Esophagus muscularis mucosa (tissue), 4 donors: ENCODE data around the gene NPB. TPM values are rescaled to one million over a fixed set of nuclear protein-coding genes. Genes with fewer than 3 reads are reported as not detected.
A peak's percentile ranks its signal among the peaks of the same experiment; 100 is the strongest.
"Not testable (repeated sequence)": the region's sequence is repeated elsewhere in the genome, so short reads cannot be mapped to it uniquely, and the experiment has no call there.

Experiments
- DNase-seq: peaks from one replicate; pipeline ENCODE4 v3.0.0-alpha.2; 2017; ENCODE audit errors: extremely low spot score
- H3K27ac ChIP-seq, 4 donors: fragments of 200-600 bp; sonication (generic); replicated peaks in 1 of 4; 1 replicate in 3 of 4; 2 replicates in 1 of 4; pipeline ENCODE4 v1.5.1; 2016 to 2019; ENCODE audit warnings: mild to moderate bottlenecking in 1 of 4
- H3K27me3 ChIP-seq, 4 donors: fragments of 200-600 bp; sonication (generic); one replicate each; pipeline versions ENCODE4 v1.5.1 to v1.6.0; 2016 to 2019
- H3K36me3 ChIP-seq, 4 donors: fragments of 200-600 bp; sonication (generic); one replicate each; pipeline ENCODE4 v1.5.1; 2016 to 2019
- H3K4me1 ChIP-seq, 4 donors: fragments of 200-600 bp; sonication (generic); one replicate each; pipeline ENCODE4 v1.5.1; 2016 to 2019
- H3K4me3 ChIP-seq, 4 donors: fragments of 200-600 bp; sonication (generic); 1 replicate in 2 of 4; 2 replicates in 2 of 4; pipeline ENCODE4 v1.5.1; 2016 to 2019; ENCODE audit warnings: mild to moderate bottlenecking in 4 of 4, moderate library complexity in 1 of 4
- H3K9me3 ChIP-seq, 4 donors: fragments of 200-600 bp; sonication (generic); 1 replicate in 3 of 4; 2 replicates in 1 of 4; pipeline ENCODE4 v1.5.1; 2016 to 2019
- EP300 ChIP-seq: sonication (generic); formaldehyde crosslinking; IDR thresholded peaks from one replicate; pipeline ENCODE4 v1.6.1; 2017; ENCODE audit warnings: antibody characterized with exemption
- POLR2A ChIP-seq: fragments of 450-650 bp; IDR thresholded peaks from one replicate; pipeline ENCODE4 v1.6.1; 2017; ENCODE audit warnings: antibody characterized with exemption, moderate library complexity, mild to moderate bottlenecking, low read depth
- POLR2AphosphoS5 ChIP-seq, 2 donors: sonication (generic); formaldehyde crosslinking; IDR thresholded peaks; one replicate each; pipeline ENCODE4 v1.6.1; 2017; ENCODE audit warnings: antibody characterized with exemption in 2 of 2
- WGBS: methylation state at CpG from one replicate; pipeline ENCODE4 v1.1.5; 2018; 5-methylcytosine and 5-hydroxymethylcytosine counted together
- intact Hi-C: fragments of 100-400 bp; cut with DNase I; formaldehyde crosslinking; loops from one replicate; pipeline ENCODE4 v1.15.1; 2023
- total RNA-seq, 4 donors: library from RNA; depleted of rRNA; stranded (reverse); fragments of >200 nt; gene quantifications; one replicate each; pipeline versions ENCODE4 v1.1.0 to v1.2.1, GENCODE V29; 2016
- TF ChIP-seq, protein P1 (sequence below), 3 experiments: fragments of 200-600 bp in 2 of 3; fragments of 450-650 bp in 1 of 3; sonication (generic) in 2 of 3; IDR thresholded peaks; one replicate each; pipeline ENCODE4 v1.5.1; 2017 to 2019; ENCODE audit warnings: antibody characterized with exemption in 3 of 3, mild to moderate bottlenecking in 2 of 3, moderate library complexity in 1 of 3

NPB gene
- total RNA-seq, 4 donors from 2014 or later, result 0.78 to 1.8 TPM; not detected in 2

DNA sequence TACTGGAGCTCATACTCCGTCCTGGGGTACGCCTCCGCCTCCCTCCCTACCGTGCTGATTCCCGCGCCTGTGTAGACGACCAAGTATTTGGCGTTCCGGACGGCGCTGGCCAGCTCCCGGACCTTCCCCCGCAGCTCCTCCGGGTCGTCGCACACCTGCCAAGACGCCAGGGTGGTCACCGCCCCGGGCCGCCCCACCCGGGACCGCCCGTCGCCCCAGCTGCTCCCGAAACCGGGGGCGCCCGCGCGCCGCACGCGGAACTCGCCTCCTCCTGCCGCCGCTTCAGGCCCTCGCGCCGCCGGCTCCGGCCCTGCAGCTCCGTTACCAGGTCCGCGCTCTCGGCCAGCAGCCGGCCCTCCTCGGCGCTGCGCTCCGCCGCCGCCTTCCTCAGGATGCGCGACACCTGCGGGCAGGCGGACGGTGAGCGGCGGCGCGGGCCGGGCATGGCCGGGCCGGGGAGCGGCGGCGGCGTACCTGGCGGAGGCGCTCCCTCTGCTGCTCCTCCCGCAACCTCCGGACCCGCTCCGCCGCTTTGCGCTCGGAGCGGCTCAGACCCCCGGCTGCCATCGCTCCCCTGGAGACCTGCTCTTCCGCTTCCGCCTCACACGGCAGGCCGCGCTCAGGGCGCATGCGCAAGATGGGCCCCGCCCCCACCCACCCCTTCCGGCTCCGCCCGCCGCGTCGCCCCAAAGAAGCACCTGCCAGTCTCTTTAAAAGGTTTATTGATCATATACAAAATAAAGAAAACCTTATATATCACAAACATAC is 15.7 kb downstream of the NPB start, which contains the start of gene SIRT7:
Gene SIRT7, minus strand, starts transcription at position 612 of the 768 bp plus-strand sequence. Its CDS starts 45 bp downstream, at position 567.
- 1% methylated on average over 41 of the region's 94 CpGs for WGBS
- DNase-seq, result peak; percentile 96
- peak within 1 kb of the TSS; percentile 69 to 87 (median 84) for H3K27ac ChIP-seq
- no peaks in the 10 kb centered on the region for H3K9me3 ChIP-seq
- H3K27me3 ChIP-seq, result no peaks in the 10 kb centered on the region
- TF ChIP-seq POLR2AphosphoS5 (IDR thresholded peaks at IDR 0.05) (peak; percentile 78 to 84), EP300 (no peak), POLR2A (no peak)
- TF ChIP-seq, protein P1, sequence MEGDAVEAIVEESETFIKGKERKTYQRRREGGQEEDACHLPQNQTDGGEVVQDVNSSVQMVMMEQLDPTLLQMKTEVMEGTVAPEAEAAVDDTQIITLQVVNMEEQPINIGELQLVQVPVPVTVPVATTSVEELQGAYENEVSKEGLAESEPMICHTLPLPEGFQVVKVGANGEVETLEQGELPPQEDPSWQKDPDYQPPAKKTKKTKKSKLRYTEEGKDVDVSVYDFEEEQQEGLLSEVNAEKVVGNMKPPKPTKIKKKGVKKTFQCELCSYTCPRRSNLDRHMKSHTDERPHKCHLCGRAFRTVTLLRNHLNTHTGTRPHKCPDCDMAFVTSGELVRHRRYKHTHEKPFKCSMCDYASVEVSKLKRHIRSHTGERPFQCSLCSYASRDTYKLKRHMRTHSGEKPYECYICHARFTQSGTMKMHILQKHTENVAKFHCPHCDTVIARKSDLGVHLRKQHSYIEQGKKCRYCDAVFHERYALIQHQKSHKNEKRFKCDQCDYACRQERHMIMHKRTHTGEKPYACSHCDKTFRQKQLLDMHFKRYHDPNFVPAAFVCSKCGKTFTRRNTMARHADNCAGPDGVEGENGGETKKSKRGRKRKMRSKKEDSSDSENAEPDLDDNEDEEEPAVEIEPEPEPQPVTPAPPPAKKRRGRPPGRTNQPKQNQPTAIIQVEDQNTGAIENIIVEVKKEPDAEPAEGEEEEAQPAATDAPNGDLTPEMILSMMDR (IDR thresholded peaks at IDR 0.05), result no peak
- H3K4me1 ChIP-seq, result peaks cover 19 to 71% (median 56%) of the 10 kb centered on the region in 4 donors
- H3K4me3 ChIP-seq, result peak within 1 kb of the TSS; percentile 82 to 100 (median 91)
- H3K36me3 ChIP-seq, result peaks cover 21 to 72% (median 64%) of the 10 kb centered on the region in 4 donors
- intact Hi-C loops, result loop anchor here (5.0 kb wide), 1 partner anchor 55 kb away; the partner anchor contains the start of gene P4HB

DNA sequence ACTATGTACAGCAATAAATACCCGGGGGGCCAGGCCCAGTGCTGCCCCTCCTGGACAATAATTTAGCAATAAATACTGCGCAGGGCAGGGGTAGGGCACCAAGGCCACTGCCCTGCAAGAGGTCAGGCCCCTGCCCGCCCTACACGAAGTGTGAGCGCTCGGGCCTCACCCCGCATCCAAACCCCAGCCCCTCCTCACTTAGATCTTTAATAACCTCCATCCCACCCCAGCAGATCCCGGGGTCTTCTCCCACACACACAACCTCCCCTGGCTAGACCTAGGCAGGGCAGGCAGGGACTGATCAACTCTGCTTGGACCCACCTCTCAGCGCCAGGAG is 16.3 kb downstream of the NPB start:
- not testable (repeated sequence) for H3K27me3 ChIP-seq, H3K9me3 ChIP-seq, DNase-seq
- peak overlapping the region; percentile 82 to 100 (median 91) for H3K4me3 ChIP-seq
- H3K4me1 ChIP-seq, result peaks cover 24 to 76% (median 61%) of the 10 kb centered on the region in 4 donors
- peaks cover 20 to 69% (median 60%) of the 10 kb centered on the region in 4 donors for H3K36me3 ChIP-seq
- H3K27ac ChIP-seq, result peak overlapping the region; percentile 69 to 87 (median 84)
- 36% methylated on average over 9 of the region's 9 CpGs for WGBS
- intact Hi-C loops, result loop anchor here (5.0 kb wide), 1 partner anchor 56 kb away; the partner anchor contains the start of gene P4HB

DNA sequence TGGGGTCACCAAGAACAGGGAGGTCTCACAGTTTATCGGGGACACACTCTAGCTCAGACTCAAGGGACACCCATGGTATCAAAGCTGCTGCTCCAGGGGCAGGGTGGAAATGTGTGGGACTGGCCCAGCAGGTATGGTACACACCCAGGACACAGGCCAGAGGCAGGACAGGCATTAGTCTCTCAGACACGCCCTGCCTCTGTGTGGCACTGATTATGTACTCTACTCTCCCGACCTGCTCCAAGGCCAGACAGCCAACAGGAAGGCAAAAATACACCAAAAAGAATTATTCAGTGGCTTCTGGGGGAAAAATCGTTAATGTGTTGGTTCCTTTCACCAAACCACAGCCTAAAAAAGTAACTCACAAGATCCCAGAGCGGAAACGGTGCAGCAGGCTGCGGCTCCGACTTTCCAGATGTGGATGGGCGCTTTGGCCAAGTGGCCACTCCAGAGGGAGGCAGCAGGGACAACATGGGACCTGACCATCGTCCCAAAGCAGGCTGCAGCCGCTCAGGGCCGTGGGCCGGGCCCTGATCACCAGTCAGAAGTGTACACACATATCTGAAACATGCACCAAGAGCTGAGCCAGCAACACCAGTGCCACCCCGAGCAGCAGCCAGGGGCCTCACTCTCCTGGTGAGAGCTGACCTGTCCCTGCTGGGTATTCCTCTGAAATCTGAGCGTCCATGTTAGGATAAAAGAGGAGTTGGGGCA is 17.0 kb downstream of the NPB start:
- no peak for DNase-seq
- Histone ChIP-seq H3K4me1 (peaks cover 31 to 83% (median 68%) of the 10 kb centered on the region in 4 donors), H3K9me3 (no peaks in the 10 kb centered on the region), H3K36me3 (peaks cover 13 to 62% (median 53%) of the 10 kb centered on the region in 4 donors), H3K4me3 (no peak overlapping the region), H3K27ac (peak overlapping the region in 3 of 4 donors; percentile 82 to 87 (median 86)), H3K27me3 (no peaks in the 10 kb centered on the region)
- intact Hi-C loops, result loop anchor here (5.0 kb wide), 1 partner anchor 57 kb away; the partner anchor contains the start of gene P4HB
- TF ChIP-seq, protein P1 (IDR thresholded peaks at IDR 0.05), result no peak
- TF ChIP-seq POLR2A (no peak), POLR2AphosphoS5 (IDR thresholded peaks at IDR 0.05) (no peak), EP300 (no peak)
- WGBS, result 88% methylated on average over 13 of the region's 15 CpGs

DNA sequence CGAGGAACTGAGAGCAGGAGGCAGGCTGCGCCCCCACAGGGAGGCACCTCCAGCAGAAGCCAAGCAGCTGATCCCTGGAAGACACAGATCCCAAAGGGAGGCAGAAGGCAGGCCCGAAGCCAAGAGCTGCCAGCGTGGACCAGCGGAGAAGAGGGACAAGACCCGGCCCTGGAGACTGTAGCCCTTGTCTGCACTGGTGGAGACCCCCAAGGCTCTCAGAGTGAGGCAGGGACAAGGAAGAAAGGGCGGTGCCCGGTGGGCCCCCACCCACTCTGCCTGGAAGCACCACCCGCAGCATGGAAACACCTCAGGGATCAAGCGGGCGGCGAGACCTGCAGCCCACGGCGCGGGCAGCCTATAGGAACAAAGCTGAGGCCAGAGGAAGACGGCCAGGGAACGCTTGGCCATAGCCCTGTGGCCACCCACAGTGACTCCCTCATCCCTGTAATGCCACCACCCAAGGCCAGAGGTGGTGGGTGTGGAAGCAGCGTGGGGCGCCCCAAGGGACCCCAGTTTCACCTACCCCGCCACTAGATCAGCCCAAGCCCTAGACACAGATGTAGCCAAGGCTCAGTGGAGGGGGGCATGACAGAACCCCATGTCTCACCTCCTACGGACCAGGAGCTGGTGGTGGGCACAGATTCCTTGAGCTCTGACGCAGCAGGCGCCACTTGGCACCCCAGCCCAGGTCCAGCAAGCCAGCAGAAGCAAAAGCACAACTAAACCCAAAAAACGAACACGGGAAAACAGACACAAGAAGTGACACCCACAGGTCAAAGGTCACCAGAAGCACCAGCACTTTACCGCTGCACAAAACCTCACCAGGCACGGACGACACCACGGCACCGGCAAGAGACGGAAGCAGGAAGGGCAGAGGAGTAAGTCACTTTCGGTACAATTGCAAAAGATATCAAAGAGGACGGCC is 18.8 kb downstream of the NPB start:
- no peaks in the 10 kb centered on the region for H3K9me3 ChIP-seq
- H3K27me3 ChIP-seq, result no peaks in the 10 kb centered on the region
- no peak overlapping the region for H3K27ac ChIP-seq
- WGBS, result 83% methylated on average over 31 of the region's 33 CpGs
- H3K36me3 ChIP-seq, result peaks cover 8 to 43% (median 37%) of the 10 kb centered on the region in 4 donors
- peaks cover 50 to 95% (median 84%) of the 10 kb centered on the region in 4 donors for H3K4me1 ChIP-seq
- intact Hi-C loops, result no loop called here
- no peak overlapping the region for H3K4me3 ChIP-seq
- TF ChIP-seq POLR2A, result no peak
- TF ChIP-seq, protein P1 (IDR thresholded peaks at IDR 0.05), result no peak
- TF ChIP-seq POLR2AphosphoS5 (IDR thresholded peaks at IDR 0.05), result no peak
- TF ChIP-seq EP300, result no peak
- no peak for DNase-seq
